CD4-positive, CD25-positive, alpha-beta regulatory T cell (primary cell): Measurements from ENCODE around the gene SELENOH. TPM values are rescaled to one million over a fixed set of nuclear protein-coding genes. Genes with fewer than 3 reads are reported as not detected.
A peak's percentile ranks its signal among the peaks of the same experiment; 100 is the strongest.
"Not testable (repeated sequence)": the region's sequence is repeated elsewhere in the genome, so short reads cannot be mapped to it uniquely, and the experiment has no call there.

ENCODE experiments used
- ATAC-seq, 2 donors: fragments of 150-1000 bp; cut with Tn5 transposase; one replicate each; pipeline ENCODE4 v1.10.0; 2021; ENCODE audit warnings: low read depth in 2 of 2, moderate number of reproducible peaks in 2 of 2, moderate library complexity in 1 of 2
- DNase-seq, 3 donors: peaks; one replicate each; pipeline versions ENCODE4 v3.0.0 to v3.0.0-alpha.2; 2012 to 2022; ENCODE audit warnings: mixed read lengths in 1 of 3
- H3K27ac ChIP-seq: one replicate; pipeline ENCODE4 v1.7.0; 2013; ENCODE audit warnings: mild to moderate bottlenecking, low read length; ENCODE audit not compliant: insufficient read depth, poor library complexity, severe bottlenecking
- H3K27me3 ChIP-seq: one replicate; pipeline ENCODE4 v1.7.0; 2013; ENCODE audit warnings: low read length; ENCODE audit not compliant: control insufficient read depth, insufficient read depth
- H3K36me3 ChIP-seq: one replicate; pipeline ENCODE4 v1.7.0; 2013; ENCODE audit warnings: mild to moderate bottlenecking, low read length, moderate library complexity; ENCODE audit not compliant: control insufficient read depth, insufficient read depth
- H3K4me1 ChIP-seq: 2 replicates; pipeline ENCODE4 v1.7.0; 2013; ENCODE audit warnings: mild to moderate bottlenecking, low read length; ENCODE audit not compliant: insufficient read depth, control insufficient read depth, poor library complexity, severe bottlenecking
- H3K4me3 ChIP-seq: one replicate; pipeline ENCODE4 v1.7.0; 2013; ENCODE audit warnings: low read depth, mild to moderate bottlenecking, low read length, moderate library complexity
- H3K9me3 ChIP-seq, 2 experiments: 1 replicate in 1 of 2; 2 replicates in 1 of 2; pipeline ENCODE4 v1.7.0; 2013; ENCODE audit warnings: low read length in 2 of 2, mild to moderate bottlenecking in 1 of 2, moderate library complexity in 1 of 2; ENCODE audit not compliant: control insufficient read depth in 2 of 2
- H3K27ac Mint-ChIP-seq, 3 donors: one replicate each; pipeline ENCODE4 v1.8.0; 2020 to 2022; ENCODE audit warnings: mild to moderate bottlenecking in 3 of 3, mixed read lengths in 3 of 3, moderate library complexity in 2 of 3
- H3K27me3 Mint-ChIP-seq: one replicate; pipeline ENCODE4 v1.8.0; 2022; ENCODE audit warnings: mild to moderate bottlenecking, mixed read lengths
- H3K36me3 Mint-ChIP-seq: one replicate; pipeline ENCODE4 v1.8.0; 2020; ENCODE audit warnings: mixed read lengths
- H3K4me1 Mint-ChIP-seq, 4 donors: one replicate each; pipeline ENCODE4 v1.8.0; 2020 to 2022; ENCODE audit warnings: mixed read lengths in 4 of 4, mild to moderate bottlenecking in 1 of 4
- H3K4me3 Mint-ChIP-seq, 4 donors: one replicate each; pipeline ENCODE4 v1.8.0; 2020 to 2022; ENCODE audit warnings: mild to moderate bottlenecking in 4 of 4, mixed read lengths in 4 of 4, moderate library complexity in 3 of 4
- H3K9me3 Mint-ChIP-seq, 7 donors: one replicate each; pipeline ENCODE4 v1.8.0; 2020 to 2022; ENCODE audit warnings: mixed read lengths in 7 of 7, mild to moderate bottlenecking in 3 of 7, moderate library complexity in 2 of 7
- polyA plus RNA-seq, 4 donors: library from polyadenylated mRNA; unstranded; fragments of 300-500 nt; fragmentation: Illumina TruSeq; gene quantifications; one replicate each; pipeline ENCODE4 v1.2.3, GENCODE V29; 2021
- total RNA-seq: library from RNA; stranded (reverse); gene quantifications from one replicate; pipeline ENCODE4 v1.2.3, GENCODE V29; 2022

SELENOH gene
- total and polyA plus RNA-seq, 5 donors from 2014 or later: 68.6 to 248 (median 213) TPM

GRCh38 chr11:57709802-57710367 is 31.4 kb upstream of the SELENOH start:
- peaks cover 35% of the 10 kb centered on the region for H3K4me1 ChIP-seq
- Mint-ChIP-seq H3K9me3 (no peaks in the 10 kb centered on the region), H3K4me3 (peak overlapping the region in 2 of 4 donors; percentile 26 to 73), H3K36me3 (peaks cover 2% of the 10 kb centered on the region), H3K27me3 (peaks cover 4% of the 10 kb centered on the region), H3K4me1 (peaks cover 17 to 53% (median 39%) of the 10 kb centered on the region in 4 donors), H3K27ac (peak overlapping the region in 2 of 3 donors; percentile 28 to 33)
- H3K27ac ChIP-seq: no peak overlapping the region
- no peak for ATAC-seq
- DNase-seq: peak in 1 of 3 donors; percentile 16
- H3K9me3 ChIP-seq: no peaks in the 10 kb centered on the region
- no peak overlapping the region for H3K4me3 ChIP-seq
- H3K27me3 ChIP-seq: no peaks in the 10 kb centered on the region
- H3K36me3 ChIP-seq: peaks cover 4% of the 10 kb centered on the region

- H3K4me3 ChIP-seq: peak within 1 kb of the TSS; percentile 99
Measured at GRCh38 chr11:57711414-57712255, 29.7 kb upstream of the SELENOH start, which contains the start of gene MED19. MED19 (minus strand) TSS chr11:57712215; CDS start chr11:57712179, 36 bp downstream.

GRCh38 chr11:57712256-57713150 is 28.8 kb upstream of the SELENOH start, which contains the start of gene TMX2:
TMX2 (plus strand) TSS chr11:57712593; CDS start chr11:57712619, 26 bp downstream.
- H3K36me3 ChIP-seq: no peaks in the 10 kb centered on the region
- peak within 1 kb of the TSS; percentile 89 to 99 (median 96) for H3K4me3 Mint-ChIP-seq
- H3K27me3 Mint-ChIP-seq: peaks cover 4% of the 10 kb centered on the region
- H3K4me3 ChIP-seq: peak within 1 kb of the TSS; percentile 99
- H3K27ac Mint-ChIP-seq: peak within 1 kb of the TSS; percentile 97 to 98 (median 98)
- ATAC-seq (peak; percentile 95), DNase-seq (peak; percentile 89 to 99 (median 93))
- H3K27ac ChIP-seq: peak within 1 kb of the TSS; percentile 96
- H3K27me3 ChIP-seq: no peaks in the 10 kb centered on the region
- H3K4me1 Mint-ChIP-seq: peaks cover 17 to 57% (median 38%) of the 10 kb centered on the region in 4 donors
- no peaks in the 10 kb centered on the region for H3K36me3 Mint-ChIP-seq
- no peaks in the 10 kb centered on the region for H3K9me3 Mint-ChIP-seq
- no peaks in the 10 kb centered on the region for H3K9me3 ChIP-seq
- H3K4me1 ChIP-seq: peaks cover 35% of the 10 kb centered on the region

More at GRCh38 chr11:57711414-57712255, 29.7 kb upstream of the SELENOH start, which contains the start of gene MED19:
- Histone ChIP-seq H3K27me3 (no peaks in the 10 kb centered on the region), H3K9me3 (no peaks in the 10 kb centered on the region), H3K36me3 (no peaks in the 10 kb centered on the region), H3K4me1 (peaks cover 35% of the 10 kb centered on the region), H3K27ac (peak within 1 kb of the TSS; percentile 96)
- Mint-ChIP-seq H3K27me3 (peaks cover 4% of the 10 kb centered on the region), H3K4me1 (peaks cover 17 to 57% (median 38%) of the 10 kb centered on the region in 4 donors), H3K9me3 (no peaks in the 10 kb centered on the region), H3K4me3 (peak within 1 kb of the TSS; percentile 89 to 99 (median 96)), H3K36me3 (no peaks in the 10 kb centered on the region), H3K27ac (peak within 1 kb of the TSS; percentile 97 to 98 (median 98))
- DNase-seq (peak; percentile 79 to 90 (median 80)), ATAC-seq (peak; percentile 14 to 17)

GRCh38 chr11:57713835-57714234 is 27.5 kb upstream of the SELENOH start:
- Histone ChIP-seq H3K36me3 (peaks cover 3% of the 10 kb centered on the region), H3K4me3 (peak overlapping the region; percentile 99), H3K4me1 (peaks cover 35% of the 10 kb centered on the region), H3K9me3 (no peaks in the 10 kb centered on the region), H3K27me3 (no peaks in the 10 kb centered on the region), H3K27ac (no peak overlapping the region)
- Mint-ChIP-seq H3K4me1 (peaks cover 17 to 54% (median 31%) of the 10 kb centered on the region in 4 donors), H3K36me3 (peaks cover 6% of the 10 kb centered on the region), H3K27ac (peak overlapping the region in 1 of 3 donors; percentile 17), H3K9me3 (no peaks in the 10 kb centered on the region), H3K27me3 (peaks cover 4% of the 10 kb centered on the region), H3K4me3 (peak overlapping the region; percentile 89 to 99 (median 96))
- ATAC-seq (no peak), DNase-seq (no peak)

GRCh38 chr11:57716726-57717125 is 24.6 kb upstream of the SELENOH start:
- H3K4me1 ChIP-seq: peaks cover 23% of the 10 kb centered on the region
- H3K4me1 Mint-ChIP-seq: peaks cover 13 to 37% (median 22%) of the 10 kb centered on the region in 4 donors
- not testable (repeated sequence) for H3K4me3 Mint-ChIP-seq, H3K9me3 ChIP-seq, DNase-seq, H3K27ac Mint-ChIP-seq, H3K36me3 Mint-ChIP-seq, H3K27ac ChIP-seq, H3K36me3 ChIP-seq, H3K4me3 ChIP-seq, H3K27me3 ChIP-seq, H3K27me3 Mint-ChIP-seq, H3K9me3 Mint-ChIP-seq, ATAC-seq

- Mint-ChIP-seq H3K27ac (peak overlapping the region in 2 of 3 donors; percentile 33 to 40), H3K4me3 (no peak overlapping the region), H3K27me3 (no peaks in the 10 kb centered on the region), H3K4me1 (peaks cover 10 to 18% (median 16%) of the 10 kb centered on the region in 4 donors), H3K9me3 (no peaks in the 10 kb centered on the region), H3K36me3 (peaks cover 4% of the 10 kb centered on the region)
- no peaks in the 10 kb centered on the region for H3K4me1 ChIP-seq
- DNase-seq: no peak
- H3K27me3 ChIP-seq: no peaks in the 10 kb centered on the region
- H3K36me3 ChIP-seq: peaks cover 3% of the 10 kb centered on the region
- H3K27ac ChIP-seq: no peak overlapping the region
- no peaks in the 10 kb centered on the region for H3K9me3 ChIP-seq
- H3K4me3 ChIP-seq: no peak overlapping the region
- no peak for ATAC-seq
Measured at GRCh38 chr11:57727185-57727584, 14.1 kb upstream of the SELENOH start.

GRCh38 chr11:57728829-57729228 is 12.5 kb upstream of the SELENOH start:
- Mint-ChIP-seq H3K4me1 (peaks cover 11 to 18% (median 18%) of the 10 kb centered on the region in 4 donors), H3K27me3 (no peaks in the 10 kb centered on the region), H3K36me3 (peaks cover 4% of the 10 kb centered on the region), H3K9me3 (no peaks in the 10 kb centered on the region), H3K27ac (peak overlapping the region in 2 of 3 donors; percentile 26 to 33), H3K4me3 (no peak overlapping the region)
- H3K27ac ChIP-seq: no peak overlapping the region
- ATAC-seq: no peak
- no peaks in the 10 kb centered on the region for H3K9me3 ChIP-seq
- no peak for DNase-seq
- H3K27me3 ChIP-seq: no peaks in the 10 kb centered on the region
- H3K4me1 ChIP-seq: no peaks in the 10 kb centered on the region
- H3K4me3 ChIP-seq: no peak overlapping the region
- H3K36me3 ChIP-seq: no peaks in the 10 kb centered on the region
